A673 (cell line): Measurements from ENCODE around the gene SRPX.

Experiments used
- CTCF ChIP-seq: fragments of 300-800, 200-600 bp; sonication (generic); conservative IDR thresholded peaks from 2 replicates; pipeline ENCODE4 v1.5.1; 2017; ENCODE audit warnings: low read depth, mild to moderate bottlenecking, antibody characterized with exemption, low read length, moderate library complexity, mixed read lengths
- EZH2 ChIP-seq: fragments of 200-600 bp; sonication (generic); IDR thresholded peaks from 2 replicates; pipeline ENCODE4 v1.6.1; 2017; ENCODE audit warnings: borderline replicate concordance, low read depth, mild to moderate bottlenecking, mixed read lengths, antibody characterized with exemption, low read length; ENCODE audit not compliant: poor library complexity, severe bottlenecking

DNA sequence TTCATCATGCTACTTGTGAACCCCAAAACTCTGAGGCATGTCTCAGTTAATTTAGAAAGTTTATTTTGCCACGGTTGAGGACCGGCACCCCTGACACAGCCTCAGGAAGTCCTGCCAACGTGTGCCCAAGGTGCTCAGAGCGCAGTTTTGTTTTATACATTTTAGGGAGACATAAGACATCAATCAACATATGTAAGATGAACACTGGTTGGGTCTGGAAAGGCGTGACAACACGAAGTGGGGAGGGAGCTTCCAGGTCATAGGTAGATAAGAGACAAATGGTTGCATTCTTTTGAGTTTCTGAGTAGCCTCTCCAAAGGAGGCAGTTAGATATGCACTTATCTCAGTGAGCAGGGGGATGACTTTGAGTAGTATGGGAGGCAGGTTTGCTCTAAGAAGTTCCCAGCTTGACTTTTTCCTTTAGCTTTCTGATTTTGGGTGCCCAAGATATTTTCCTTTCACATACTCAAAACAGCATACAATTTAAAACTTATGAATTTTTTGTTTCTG lies 115.4 kb downstream of the SRPX start:
- no peak for TF ChIP-seq CTCF
- TF ChIP-seq EZH2, result no peak
